HEK293T (cell line): ENCODE results near the gene MICAL2.

Experiments used
- CTCF ChIA-PET: fragments of 350-600 bp; formaldehyde crosslinking; extraction: SDS; loops from one replicate; lab custom pipeline; 2021; ENCODE audit warnings: antibody characterized with exemption, inconsistent platforms; lab: Yijun Ruan, JAX
- POLR2A ChIA-PET: fragments of 350-600 bp; formaldehyde crosslinking; extraction: SDS; loops from one replicate; lab custom pipeline; 2020; ENCODE audit warnings: antibody characterized with exemption, inconsistent platforms; lab: Yijun Ruan, JAX
- DNase-seq: peaks from one replicate; pipeline ENCODE4 v3.0.0; 2012; ENCODE audit warnings: mixed read lengths; ENCODE audit errors: extremely low spot score
- ARNT ChIP-seq: fragments of 450-650 bp; IDR thresholded peaks from 2 replicates; pipeline ENCODE4 v1.6.1; 2017; ENCODE audit warnings: mild to moderate bottlenecking
- BHLHE40 ChIP-seq: fragments of 450-650 bp; IDR thresholded peaks from 2 replicates; pipeline ENCODE4 v1.6.1; 2016; ENCODE audit warnings: mild to moderate bottlenecking, moderate library complexity, borderline replicate concordance
- CTBP1 ChIP-seq: fragments of 450-650 bp; IDR thresholded peaks from 2 replicates; pipeline ENCODE4 v1.6.1; 2016; ENCODE audit warnings: borderline replicate concordance
- ELF4 ChIP-seq: fragments of 450-650 bp; IDR thresholded peaks from 2 replicates; pipeline ENCODE4 v1.6.1; 2017; ENCODE audit warnings: antibody characterized with exemption
- FOXA1 ChIP-seq: fragments of 450-650 bp; IDR thresholded peaks from 2 replicates; pipeline ENCODE4 v1.6.1; 2016; ENCODE audit warnings: mild to moderate bottlenecking
- FOXK2 ChIP-seq: fragments of 450-650 bp; IDR thresholded peaks from 2 replicates; pipeline ENCODE4 v1.6.1; 2016; ENCODE audit warnings: mild to moderate bottlenecking
- FOXM1 ChIP-seq: fragments of 450-650 bp; IDR thresholded peaks from 2 replicates; pipeline ENCODE4 v1.6.1; 2017; ENCODE audit warnings: mild to moderate bottlenecking, borderline replicate concordance
- HDGF ChIP-seq: fragments of 450-650 bp; IDR thresholded peaks from 2 replicates; pipeline ENCODE4 v1.6.1; 2017; ENCODE audit warnings: antibody characterized with exemption, borderline replicate concordance
- L3MBTL2 ChIP-seq: fragments of 450-650 bp; conservative IDR thresholded peaks from 2 replicates; pipeline ENCODE4 v1.6.1; 2016; ENCODE audit warnings: mild to moderate bottlenecking
- LEF1 ChIP-seq: fragments of 450-650 bp; IDR thresholded peaks from 2 replicates; pipeline ENCODE4 v1.6.1; 2017; ENCODE audit warnings: mild to moderate bottlenecking, borderline replicate concordance
- NFRKB ChIP-seq: fragments of 450-650 bp; IDR thresholded peaks from 2 replicates; pipeline ENCODE4 v1.6.1; 2016; ENCODE audit warnings: mild to moderate bottlenecking, moderate library complexity
- PKNOX1 ChIP-seq: fragments of 450-650 bp; IDR thresholded peaks from 2 replicates; pipeline ENCODE4 v1.6.1; 2016
- SP1 ChIP-seq: fragments of 450-650 bp; IDR thresholded peaks from 2 replicates; pipeline ENCODE4 v1.6.1; 2017
- SUZ12 ChIP-seq: fragments of 450-650 bp; IDR thresholded peaks from 2 replicates; pipeline ENCODE4 v1.6.1; 2016; ENCODE audit warnings: mild to moderate bottlenecking
- TARDBP ChIP-seq: fragments of 450-650 bp; IDR thresholded peaks from 2 replicates; pipeline ENCODE4 v1.6.1; 2016
- ZNF384 ChIP-seq: fragments of 450-650 bp; IDR thresholded peaks from 2 replicates; pipeline ENCODE4 v1.6.1; 2016

Gene MICAL2

GRCh38 chr11:12087075-12088004, 23.1 kb upstream of the MICAL2 start:
- POLR2A ChIA-PET: interaction anchor here (1.2 kb wide), 1 partner anchor 10 kb away, joined by 3 read pairs; no protein-coding TSS in a partner anchor
- TF ChIP-seq SUZ12: no peak
- TF ChIP-seq ARNT: no peak
- no peak for TF ChIP-seq TARDBP
- TF ChIP-seq FOXK2: no peak
- TF ChIP-seq ZNF384: no peak
- no peak for TF ChIP-seq LEF1
- TF ChIP-seq SP1: no peak
- TF ChIP-seq FOXM1: no peak
- no peak for TF ChIP-seq FOXA1
- no peak for TF ChIP-seq L3MBTL2
- TF ChIP-seq BHLHE40: no peak
- no peak for TF ChIP-seq HDGF
- no peak for TF ChIP-seq PKNOX1
- no peak for TF ChIP-seq ELF4
- TF ChIP-seq CTBP1: no peak
- TF ChIP-seq NFRKB: no peak
- no peak for DNase-seq
- CTCF ChIA-PET: interaction anchor here (0.6 to 1.7 kb wide), 4 partner anchors 11 to 159 kb away, joined by 3 to 5 read pairs (median 4); no protein-coding TSS in a partner anchor

- TF ChIP-seq NFRKB: no peak
- TF ChIP-seq ARNT: no peak
- no peak for TF ChIP-seq HDGF
- TF ChIP-seq ELF4: no peak
- TF ChIP-seq FOXM1: no peak
- TF ChIP-seq PKNOX1: no peak
- no peak for TF ChIP-seq TARDBP
- TF ChIP-seq ZNF384: no peak
- TF ChIP-seq LEF1: no peak
- no peak for TF ChIP-seq FOXA1
- no peak for TF ChIP-seq L3MBTL2
- no peak for TF ChIP-seq BHLHE40
- TF ChIP-seq SP1: no peak
- TF ChIP-seq FOXK2: no peak
- no peak for TF ChIP-seq SUZ12
- TF ChIP-seq CTBP1: no peak
- DNase-seq: no peak
- POLR2A ChIA-PET: no interaction called here
- CTCF ChIA-PET: interaction anchor here (0.6 to 0.7 kb wide), 2 partner anchors 16 to 159 kb away, joined by 3 read pairs; no protein-coding TSS in a partner anchor
Observed at GRCh38 chr11:12088047-12088481, 22.3 kb upstream of the MICAL2 start.

GRCh38 chr11:12088531-12088930, 21.9 kb upstream of the MICAL2 start:
- ChIA-PET POLR2A (no interaction called here), CTCF (interaction anchor here (0.7 kb wide), 1 partner anchor 16 kb away, joined by 3 read pairs; no protein-coding TSS in a partner anchor)

GRCh38 chr11:12089041-12089440, 21.3 kb upstream of the MICAL2 start:
- TF ChIP-seq ZNF384 (no peak), L3MBTL2 (no peak), ARNT (no peak), BHLHE40 (no peak), PKNOX1 (no peak), TARDBP (no peak), ELF4 (no peak), SUZ12 (no peak), HDGF (no peak), NFRKB (no peak), FOXM1 (no peak), FOXA1 (no peak), CTBP1 (no peak), SP1 (no peak)
- ChIA-PET CTCF (no interaction called here), POLR2A (no interaction called here)
- DNase-seq: no peak

More at GRCh38 chr11:12088531-12088930, 21.9 kb upstream of the MICAL2 start:
- no peak for DNase-seq
- TF ChIP-seq L3MBTL2: no peak
- no peak for TF ChIP-seq SUZ12
- TF ChIP-seq HDGF: no peak
- no peak for TF ChIP-seq FOXK2
- TF ChIP-seq LEF1: no peak
- no peak for TF ChIP-seq SP1

- ChIA-PET POLR2A (no interaction called here), CTCF (no interaction called here)
- no peak for TF ChIP-seq ARNT
- no peak for TF ChIP-seq ELF4
- TF ChIP-seq FOXK2: no peak
- TF ChIP-seq TARDBP: no peak
- TF ChIP-seq PKNOX1: no peak
- no peak for TF ChIP-seq CTBP1
- TF ChIP-seq FOXM1: no peak
- TF ChIP-seq SP1: no peak
- TF ChIP-seq BHLHE40: no peak
- TF ChIP-seq L3MBTL2: no peak
- TF ChIP-seq LEF1: no peak
- no peak for DNase-seq
Observed at GRCh38 chr11:12089473-12089872, 20.9 kb upstream of the MICAL2 start.
